Iris pigment epithelial cell (primary cell): ENCODE results near the gene WDR64.
"Not testable (repeated sequence)": the region's sequence is repeated elsewhere in the genome, so short reads cannot be mapped to it uniquely, and the experiment has no call there.

ENCODE experiments used
- DNase-seq: peaks from one replicate; pipeline ENCODE4 v3.0.0-alpha.2; 2011; ENCODE audit warnings: low read depth

The WDR64 gene

GRCh38 chr1:241701483-241702295 lies 49.6 kb downstream of the WDR64 start:
- peak; percentile 29 for DNase-seq

- DNase-seq = peak; percentile 87
Measured at GRCh38 chr1:241702442-241703373, 50.6 kb downstream of the WDR64 start.

DNA sequence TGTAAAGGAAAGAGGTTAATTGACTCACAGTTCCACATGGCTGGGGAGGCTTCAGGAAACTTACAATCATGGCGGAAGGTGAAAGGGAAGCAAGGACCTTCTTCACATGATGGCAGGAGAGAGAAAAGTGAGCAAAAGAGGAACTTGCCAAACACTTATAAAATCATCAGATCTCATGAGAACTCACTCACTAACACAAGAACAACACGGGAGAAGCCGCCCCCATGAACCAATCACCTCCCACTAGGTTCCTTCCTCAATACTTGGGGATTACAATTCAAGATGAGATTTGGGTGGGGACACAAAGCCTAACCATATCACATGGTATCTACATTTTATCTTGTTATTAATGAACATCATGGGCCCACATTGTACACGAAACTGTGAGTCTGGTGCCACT lies 51.7 kb downstream of the WDR64 start:
- DNase-seq = not testable (repeated sequence)

GRCh38 chr1:241706257-241706656 lies 54.2 kb downstream of the WDR64 start:
- DNase-seq = no peak

- peak; percentile 52 for DNase-seq
Measured at GRCh38 chr1:241706967-241707366, 54.9 kb downstream of the WDR64 start.

DNA sequence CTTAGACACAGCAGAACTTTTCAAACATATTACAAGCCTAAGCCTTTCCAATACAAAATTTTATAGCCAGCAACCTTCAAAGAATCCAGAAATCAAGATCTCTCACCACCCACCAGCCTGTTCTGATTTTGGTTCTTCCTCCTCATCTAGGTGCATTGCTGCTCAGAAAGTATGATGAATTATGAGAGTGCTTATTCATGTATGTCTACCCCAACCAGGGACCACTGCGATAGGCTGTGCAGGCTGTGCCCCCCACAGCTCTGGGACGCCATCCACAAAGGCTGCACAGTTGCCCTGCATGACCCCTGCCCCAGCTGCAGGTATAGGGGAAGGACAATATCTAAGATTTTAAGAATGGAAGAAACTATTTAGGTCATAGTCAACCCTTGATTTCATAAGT lies 55.4 kb downstream of the WDR64 start:
- DNase-seq = no peak

- DNase-seq = no peak
Measured at GRCh38 chr1:241711326-241711725, 59.2 kb downstream of the WDR64 start.

GRCh38 chr1:241713316-241713715 lies 61.2 kb downstream of the WDR64 start:
- DNase-seq = no peak

GRCh38 chr1:241714321-241715218 lies 62.5 kb downstream of the WDR64 start:
- peak; percentile 43 for DNase-seq

GRCh38 chr1:241715435-241715834 lies 63.4 kb downstream of the WDR64 start:
- DNase-seq = no peak

GRCh38 chr1:241715956-241716355 lies 63.9 kb downstream of the WDR64 start:
- peak; percentile 89 for DNase-seq

DNA sequence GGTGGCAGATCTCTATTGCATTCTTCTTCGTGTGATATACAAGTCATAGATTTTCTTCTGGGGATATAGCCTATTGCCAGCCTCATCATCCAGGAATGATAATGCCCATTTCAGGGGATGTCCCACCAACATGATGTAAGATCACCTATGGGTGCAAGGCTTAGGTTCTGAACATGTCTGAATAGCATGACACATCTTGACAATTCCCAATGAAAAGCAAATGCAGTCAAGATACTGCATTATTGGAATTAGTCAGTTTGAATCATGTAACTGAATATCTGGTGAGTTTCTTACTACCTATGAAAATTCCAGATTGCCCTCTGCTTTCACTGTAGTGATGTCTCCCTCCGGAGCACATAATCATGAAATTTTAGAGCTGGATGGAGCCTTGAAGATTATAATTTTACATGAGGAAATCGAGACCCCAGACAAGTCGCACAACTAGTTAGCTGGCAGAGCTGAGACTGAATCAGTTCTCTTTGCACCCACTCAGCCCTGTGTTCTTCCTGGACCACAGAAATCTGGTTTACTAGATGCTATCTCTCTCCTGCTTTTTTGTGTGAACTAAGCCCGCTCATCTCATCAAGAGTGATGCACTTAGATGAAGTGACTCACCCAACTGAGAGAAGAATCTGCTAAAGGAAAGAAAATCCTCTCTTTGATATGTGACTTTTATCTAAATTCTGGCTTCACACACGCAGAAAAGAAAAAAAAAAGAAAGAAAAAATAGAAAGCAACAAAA lies 65.0 kb downstream of the WDR64 start:
- peak; percentile 83 for DNase-seq

- DNase-seq = no peak
Measured at GRCh38 chr1:241717975-241718374, 65.9 kb downstream of the WDR64 start.

DNA sequence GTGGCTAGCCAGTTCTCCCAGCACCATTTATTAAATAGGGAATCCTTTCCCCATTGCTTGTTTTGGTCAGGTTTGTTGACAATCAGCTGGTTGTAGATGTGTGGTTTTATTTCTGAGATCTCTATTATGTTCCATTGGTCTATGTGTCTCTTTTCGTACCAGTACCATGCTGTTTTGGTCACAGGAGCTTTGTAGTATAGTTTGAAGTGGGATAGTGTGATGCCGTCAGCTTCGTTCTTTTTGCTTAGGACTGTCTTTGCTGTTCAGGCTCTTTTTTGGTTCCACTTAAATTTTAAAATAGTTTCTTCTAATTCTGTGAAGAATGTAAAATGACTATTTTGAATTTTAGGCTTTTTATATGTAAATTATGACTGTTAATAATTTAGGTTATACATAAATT lies 68.9 kb downstream of the WDR64 start:
- DNase-seq = no peak

DNA sequence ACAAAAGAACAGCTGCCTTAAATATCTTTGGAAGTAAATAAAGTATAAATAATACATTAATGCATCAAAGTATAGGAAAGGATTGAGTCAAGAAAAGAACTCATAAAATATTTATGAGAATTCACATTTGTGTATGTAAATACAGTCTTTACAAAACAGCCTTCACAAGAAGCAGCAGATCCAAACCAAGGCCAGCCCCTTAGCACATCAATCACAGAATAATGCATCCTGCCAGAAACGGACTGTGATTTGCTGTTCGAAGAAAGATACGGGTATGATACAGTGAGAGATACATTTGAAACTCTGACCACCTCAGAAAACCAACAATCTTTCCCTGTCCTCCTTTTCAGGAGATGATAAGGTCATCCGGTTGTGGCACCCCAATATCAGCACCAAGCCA lies 70.9 kb downstream of the WDR64 start:
- DNase-seq = no peak

- DNase-seq = no peak
Measured at GRCh38 chr1:241724741-241725356, 72.8 kb downstream of the WDR64 start.

DNA sequence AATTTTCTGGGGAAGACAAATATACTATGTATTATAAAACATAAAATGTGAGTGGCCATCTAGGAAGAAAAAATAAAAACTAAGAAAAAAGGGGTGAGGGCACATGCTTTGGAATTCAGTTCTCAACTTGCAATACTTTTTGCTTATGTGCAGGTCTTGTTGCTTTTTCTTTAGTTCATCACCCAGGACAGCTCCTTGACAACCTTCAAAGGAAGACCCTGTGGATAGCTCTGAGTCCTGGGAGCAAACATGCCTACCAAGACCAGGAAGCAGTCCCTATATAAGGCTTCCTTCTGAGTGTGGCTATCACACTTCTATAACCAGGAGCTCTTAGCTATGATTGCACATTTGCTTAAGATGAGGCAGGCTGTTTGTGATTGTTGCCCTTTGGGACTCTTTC lies 78.0 kb downstream of the WDR64 start:
- DNase-seq = no peak

DNA sequence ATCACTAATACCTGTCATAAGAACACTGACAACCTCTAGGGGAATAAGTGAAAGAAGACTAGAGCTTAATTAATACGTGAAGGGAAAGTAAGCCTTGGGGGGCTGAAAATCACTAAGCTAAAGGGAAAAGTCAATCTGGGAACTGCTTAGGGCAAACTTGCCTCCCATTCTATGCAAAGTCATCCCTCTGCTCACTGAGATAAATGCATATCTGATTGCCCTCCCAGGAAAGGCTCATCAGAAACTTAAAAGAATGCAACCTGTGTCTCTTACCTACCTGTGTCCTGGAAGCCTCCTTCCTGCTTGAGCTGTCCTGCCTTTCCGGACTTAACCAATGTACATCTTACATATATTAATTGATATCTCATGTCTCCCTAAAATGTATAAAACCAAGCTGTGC lies 81.8 kb downstream of the WDR64 start:
- DNase-seq = no peak

DNA sequence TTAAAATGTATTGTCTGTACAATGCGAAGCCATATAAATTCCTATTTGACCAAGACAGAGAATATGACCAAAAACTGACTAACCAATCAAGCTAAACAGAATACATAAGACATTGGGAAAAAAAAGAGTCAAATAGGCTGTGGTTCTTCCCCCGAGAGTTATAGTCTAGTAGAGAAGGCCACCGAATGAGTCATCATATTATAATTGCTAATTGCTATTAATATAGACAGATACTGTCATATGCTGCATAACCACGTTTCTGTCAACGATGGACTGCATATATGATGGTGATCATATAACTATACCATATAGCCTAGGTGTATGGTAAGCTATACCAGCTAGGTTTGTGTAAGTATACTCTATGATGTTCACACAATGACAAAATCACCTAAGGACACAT lies 82.5 kb downstream of the WDR64 start:
- DNase-seq = no peak

GRCh38 chr1:241735493-241735926 lies 83.4 kb downstream of the WDR64 start:
- not testable (repeated sequence) for DNase-seq

DNA sequence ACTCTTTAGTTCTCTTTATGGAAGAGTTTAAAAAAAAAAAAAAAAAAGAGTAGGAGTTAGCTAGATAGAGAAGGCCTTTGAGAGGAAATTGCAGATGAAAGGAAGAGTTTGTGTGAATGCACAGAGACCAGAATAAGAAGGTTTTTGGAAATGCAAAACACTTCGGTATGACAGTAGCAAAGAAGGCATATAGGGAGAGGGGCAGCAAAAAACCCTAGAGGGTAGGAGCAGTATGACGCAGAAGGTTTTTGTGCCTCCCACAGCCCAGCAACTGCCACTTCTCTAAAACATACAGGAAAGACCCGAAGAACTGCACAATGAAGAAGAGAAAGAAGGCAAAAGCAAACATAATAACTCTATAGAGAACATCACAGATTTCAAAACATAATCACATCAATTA lies 84.3 kb downstream of the WDR64 start:
- no peak for DNase-seq
